HEK293T (cell line): ENCODE measurements around the gene RPL10.

Experiments
- CTCF ChIA-PET: fragments of 350-600 bp; formaldehyde crosslinking; extraction: SDS; loops from one replicate; lab custom pipeline; 2021; ENCODE audit warnings: antibody characterized with exemption, inconsistent platforms; lab: Yijun Ruan, JAX
- POLR2A ChIA-PET: fragments of 350-600 bp; formaldehyde crosslinking; extraction: SDS; loops from one replicate; lab custom pipeline; 2020; ENCODE audit warnings: antibody characterized with exemption, inconsistent platforms; lab: Yijun Ruan, JAX
- DNase-seq: peaks from one replicate; pipeline ENCODE4 v3.0.0; 2012; ENCODE audit warnings: mixed read lengths; ENCODE audit errors: extremely low spot score
- ARNT ChIP-seq: fragments of 450-650 bp; IDR thresholded peaks from 2 replicates; pipeline ENCODE4 v1.6.1; 2017; ENCODE audit warnings: mild to moderate bottlenecking
- BHLHE40 ChIP-seq: fragments of 450-650 bp; IDR thresholded peaks from 2 replicates; pipeline ENCODE4 v1.6.1; 2016; ENCODE audit warnings: mild to moderate bottlenecking, moderate library complexity, borderline replicate concordance
- CTBP1 ChIP-seq: fragments of 450-650 bp; IDR thresholded peaks from 2 replicates; pipeline ENCODE4 v1.6.1; 2016; ENCODE audit warnings: borderline replicate concordance
- ELF4 ChIP-seq: fragments of 450-650 bp; IDR thresholded peaks from 2 replicates; pipeline ENCODE4 v1.6.1; 2017; ENCODE audit warnings: antibody characterized with exemption
- FOXA1 ChIP-seq: fragments of 450-650 bp; IDR thresholded peaks from 2 replicates; pipeline ENCODE4 v1.6.1; 2016; ENCODE audit warnings: mild to moderate bottlenecking
- FOXK2 ChIP-seq: fragments of 450-650 bp; IDR thresholded peaks from 2 replicates; pipeline ENCODE4 v1.6.1; 2016; ENCODE audit warnings: mild to moderate bottlenecking
- FOXM1 ChIP-seq: fragments of 450-650 bp; IDR thresholded peaks from 2 replicates; pipeline ENCODE4 v1.6.1; 2017; ENCODE audit warnings: mild to moderate bottlenecking, borderline replicate concordance
- HDGF ChIP-seq: fragments of 450-650 bp; IDR thresholded peaks from 2 replicates; pipeline ENCODE4 v1.6.1; 2017; ENCODE audit warnings: antibody characterized with exemption, borderline replicate concordance
- L3MBTL2 ChIP-seq: fragments of 450-650 bp; conservative IDR thresholded peaks from 2 replicates; pipeline ENCODE4 v1.6.1; 2016; ENCODE audit warnings: mild to moderate bottlenecking
- LEF1 ChIP-seq: fragments of 450-650 bp; IDR thresholded peaks from 2 replicates; pipeline ENCODE4 v1.6.1; 2017; ENCODE audit warnings: mild to moderate bottlenecking, borderline replicate concordance
- NFRKB ChIP-seq: fragments of 450-650 bp; IDR thresholded peaks from 2 replicates; pipeline ENCODE4 v1.6.1; 2016; ENCODE audit warnings: mild to moderate bottlenecking, moderate library complexity
- SP1 ChIP-seq: fragments of 450-650 bp; IDR thresholded peaks from 2 replicates; pipeline ENCODE4 v1.6.1; 2017
- SUZ12 ChIP-seq: fragments of 450-650 bp; IDR thresholded peaks from 2 replicates; pipeline ENCODE4 v1.6.1; 2016; ENCODE audit warnings: mild to moderate bottlenecking
- TARDBP ChIP-seq: fragments of 450-650 bp; IDR thresholded peaks from 2 replicates; pipeline ENCODE4 v1.6.1; 2016
- ZNF384 ChIP-seq: fragments of 450-650 bp; IDR thresholded peaks from 2 replicates; pipeline ENCODE4 v1.6.1; 2016
- TF ChIP-seq, protein P1 (sequence below): fragments of 450-650 bp; IDR thresholded peaks from 2 replicates; pipeline ENCODE4 v1.6.1; 2016

The RPL10 gene

DNA sequence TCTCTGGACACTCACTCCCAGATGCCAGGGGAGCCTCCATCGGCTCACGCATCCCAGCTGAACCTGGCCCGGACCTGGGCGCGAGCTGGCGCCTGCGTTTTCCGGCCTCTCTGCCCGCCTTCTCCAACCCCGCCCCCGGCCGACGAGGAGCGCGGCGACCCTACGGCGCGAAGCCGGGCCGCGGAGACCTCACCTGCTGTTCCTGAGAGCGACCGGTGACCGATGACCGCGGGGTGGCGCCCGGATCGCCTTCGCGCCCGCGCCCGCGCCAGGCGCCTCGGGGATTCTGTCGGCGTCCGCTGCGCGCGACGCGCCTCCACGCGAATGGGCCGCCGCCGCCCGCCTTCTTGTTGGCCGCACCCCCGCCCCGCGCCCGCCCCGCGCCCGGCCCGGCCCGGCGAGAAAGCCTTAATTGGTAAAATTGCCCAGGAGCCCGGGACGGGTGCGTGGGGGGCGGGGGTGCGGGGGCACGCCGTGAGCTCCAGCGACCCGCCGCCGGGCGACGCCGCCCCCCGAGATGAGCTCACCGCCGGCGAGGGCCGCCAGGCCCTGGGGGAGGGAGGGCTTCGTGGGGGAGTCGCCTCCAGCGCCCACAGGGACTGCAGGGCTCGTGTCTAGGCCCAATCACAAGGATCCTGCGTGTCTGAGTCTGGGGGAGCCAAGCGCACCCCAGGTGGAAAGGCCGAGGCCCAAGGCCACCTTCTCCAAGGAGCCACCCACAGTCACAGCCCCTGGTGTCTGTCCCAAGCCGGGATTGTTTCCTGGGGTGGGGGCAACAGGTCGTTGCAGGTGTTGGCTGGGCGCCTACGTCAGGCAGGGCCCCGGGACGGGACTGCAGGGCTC lies 23.6 kb upstream of the RPL10 start, which contains the start of gene FLNA:
TSS of gene FLNA (minus strand) at position 322 of the 843 bp plus-strand sequence. CDS start 3,389 bp downstream, outside the sequence.
- no peak for DNase-seq
- TF ChIP-seq FOXK2 = no peak
- TF ChIP-seq FOXM1 = no peak
- no peak for TF ChIP-seq NFRKB
- no peak for TF ChIP-seq SUZ12
- TF ChIP-seq, protein P1, sequence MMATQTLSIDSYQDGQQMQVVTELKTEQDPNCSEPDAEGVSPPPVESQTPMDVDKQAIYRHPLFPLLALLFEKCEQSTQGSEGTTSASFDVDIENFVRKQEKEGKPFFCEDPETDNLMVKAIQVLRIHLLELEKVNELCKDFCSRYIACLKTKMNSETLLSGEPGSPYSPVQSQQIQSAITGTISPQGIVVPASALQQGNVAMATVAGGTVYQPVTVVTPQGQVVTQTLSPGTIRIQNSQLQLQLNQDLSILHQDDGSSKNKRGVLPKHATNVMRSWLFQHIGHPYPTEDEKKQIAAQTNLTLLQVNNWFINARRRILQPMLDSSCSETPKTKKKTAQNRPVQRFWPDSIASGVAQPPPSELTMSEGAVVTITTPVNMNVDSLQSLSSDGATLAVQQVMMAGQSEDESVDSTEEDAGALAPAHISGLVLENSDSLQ = no peak
- TF ChIP-seq L3MBTL2 = peak; percentile 40
- TF ChIP-seq HDGF = no peak
- TF ChIP-seq ZNF384 = no peak
- ChIA-PET CTCF (interaction anchor here (0.6 to 2.0 kb wide), 10 partner anchors 9 to 652 kb away, joined by 3 to 20 read pairs (median 3); partner anchors contain the start of genes ATP6AP1 and FUNDC2), POLR2A (interaction anchor here (1.6 to 1.9 kb wide), 5 partner anchors 9 to 153 kb away, joined by 3 to 10 read pairs (median 6); partner anchors contain the start of gene RPL10)

DNA sequence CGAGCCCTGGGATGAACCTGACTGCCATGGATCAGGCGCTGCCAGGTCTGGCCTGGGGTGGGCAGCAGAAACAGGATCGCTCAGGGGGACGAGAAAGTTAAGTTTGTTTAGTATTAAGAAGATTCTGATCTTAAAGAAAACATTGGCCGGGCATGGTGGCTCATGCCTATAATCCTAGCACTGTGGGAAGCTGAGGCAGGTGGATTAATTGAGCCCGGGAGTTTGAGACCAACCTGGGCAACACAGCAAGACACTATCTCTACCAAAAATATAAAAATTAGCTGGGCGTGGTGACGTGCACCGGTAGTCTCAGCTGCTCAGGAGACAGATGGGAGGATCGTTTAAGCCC lies 23.0 kb upstream of the RPL10 start:
- POLR2A ChIA-PET = interaction anchor here (1.6 kb wide), 2 partner anchors 8 to 152 kb away, joined by 3 read pairs; no protein-coding TSS in a partner anchor
- no peak for TF ChIP-seq ZNF384
- no peak for TF ChIP-seq FOXM1
- no peak for DNase-seq
- CTCF ChIA-PET = interaction anchor here (0.7 kb wide), 1 partner anchor 135 kb away, joined by 3 read pairs; no protein-coding TSS in a partner anchor

DNA sequence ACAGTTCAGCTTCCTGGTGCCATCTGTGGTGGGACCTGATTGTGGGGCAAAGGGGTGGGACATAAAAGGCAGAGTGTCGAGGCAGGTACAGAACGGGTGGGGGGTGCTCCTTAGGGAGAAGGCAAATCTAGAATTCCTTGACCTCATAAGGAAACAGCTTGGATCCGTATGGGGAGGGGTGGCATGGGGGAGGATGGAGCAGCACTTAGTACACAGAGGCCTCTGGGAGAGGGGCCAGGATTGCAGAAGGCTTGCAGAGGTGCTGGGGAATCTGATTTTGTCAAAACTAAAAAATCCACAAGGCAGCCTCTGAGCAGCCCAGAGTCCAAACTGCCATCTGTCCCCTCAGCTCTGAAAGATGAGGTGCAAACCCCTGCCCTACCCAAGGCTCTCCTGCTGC lies 21.4 kb upstream of the RPL10 start:
- no peak for DNase-seq
- ChIA-PET POLR2A (interaction anchor here (1.6 kb wide), 1 partner anchor 21 kb away, joined by 6 read pairs; the partner anchor contains the start of gene RPL10), CTCF (no interaction called here)
- TF ChIP-seq ELF4 (no peak), NFRKB (no peak), HDGF (no peak), CTBP1 (no peak), FOXA1 (no peak), FOXM1 (no peak), ZNF384 (no peak), BHLHE40 (no peak), TARDBP (no peak), LEF1 (no peak), L3MBTL2 (no peak), ARNT (no peak), FOXK2 (no peak), SUZ12 (no peak), SP1 (no peak)
- TF ChIP-seq, protein P1 = no peak

DNA sequence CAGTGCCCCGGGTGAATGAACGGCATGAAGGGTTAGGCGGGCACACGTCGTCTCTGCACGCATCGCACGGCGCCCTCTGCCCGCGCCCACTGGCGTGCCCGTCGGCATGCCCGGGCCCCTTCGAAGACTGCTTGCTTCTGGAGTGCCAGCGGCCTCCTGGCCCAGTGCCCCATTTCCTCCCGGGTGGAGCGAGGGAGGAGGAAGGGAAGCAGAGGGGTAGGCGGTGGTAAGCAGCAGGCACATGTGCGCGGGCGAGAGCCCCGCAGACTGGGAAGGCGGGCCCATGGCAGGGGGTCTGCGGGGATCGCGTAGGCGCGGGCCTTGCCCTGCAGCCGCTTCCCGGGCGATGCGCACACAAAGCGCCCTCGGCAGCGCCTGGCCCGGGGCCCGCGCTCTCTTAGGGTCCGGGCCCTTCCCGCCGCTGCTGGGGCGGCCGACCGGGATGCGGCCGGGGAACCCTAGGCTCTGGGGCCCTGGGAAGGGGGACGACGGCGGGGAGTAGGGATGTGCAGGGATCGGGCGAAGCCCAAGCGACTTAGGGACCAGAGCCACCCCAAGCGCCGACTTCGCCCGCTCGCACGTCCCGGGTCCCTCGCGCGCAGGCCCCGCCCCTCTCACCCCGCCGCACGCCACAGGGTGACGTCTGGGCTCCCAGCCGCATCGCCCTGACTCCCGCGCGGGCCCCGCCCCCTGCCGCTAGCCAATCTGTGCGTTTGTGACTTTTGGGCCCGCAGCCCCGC lies 19.9 kb upstream of the RPL10 start:
- TF ChIP-seq ARNT (peak; percentile 87), L3MBTL2 (peak; percentile 79), CTBP1 (no peak), FOXK2 (no peak), NFRKB (no peak), FOXM1 (no peak), HDGF (peak; percentile 83; the same call in 1 of the 2 replicates), SUZ12 (no peak), LEF1 (no peak), FOXA1 (no peak), ELF4 (no peak), ZNF384 (no peak), TARDBP (no peak), BHLHE40 (no peak), SP1 (no peak)
- TF ChIP-seq, protein P1 = no peak
- POLR2A ChIA-PET = interaction anchor here (0.6 to 1.6 kb wide), 7 partner anchors 7 to 112 kb away, joined by 3 to 6 read pairs (median 4); partner anchors contain the start of genes RPL10 and SLC10A3
- CTCF ChIA-PET = no interaction called here
- DNase-seq = no peak

DNA sequence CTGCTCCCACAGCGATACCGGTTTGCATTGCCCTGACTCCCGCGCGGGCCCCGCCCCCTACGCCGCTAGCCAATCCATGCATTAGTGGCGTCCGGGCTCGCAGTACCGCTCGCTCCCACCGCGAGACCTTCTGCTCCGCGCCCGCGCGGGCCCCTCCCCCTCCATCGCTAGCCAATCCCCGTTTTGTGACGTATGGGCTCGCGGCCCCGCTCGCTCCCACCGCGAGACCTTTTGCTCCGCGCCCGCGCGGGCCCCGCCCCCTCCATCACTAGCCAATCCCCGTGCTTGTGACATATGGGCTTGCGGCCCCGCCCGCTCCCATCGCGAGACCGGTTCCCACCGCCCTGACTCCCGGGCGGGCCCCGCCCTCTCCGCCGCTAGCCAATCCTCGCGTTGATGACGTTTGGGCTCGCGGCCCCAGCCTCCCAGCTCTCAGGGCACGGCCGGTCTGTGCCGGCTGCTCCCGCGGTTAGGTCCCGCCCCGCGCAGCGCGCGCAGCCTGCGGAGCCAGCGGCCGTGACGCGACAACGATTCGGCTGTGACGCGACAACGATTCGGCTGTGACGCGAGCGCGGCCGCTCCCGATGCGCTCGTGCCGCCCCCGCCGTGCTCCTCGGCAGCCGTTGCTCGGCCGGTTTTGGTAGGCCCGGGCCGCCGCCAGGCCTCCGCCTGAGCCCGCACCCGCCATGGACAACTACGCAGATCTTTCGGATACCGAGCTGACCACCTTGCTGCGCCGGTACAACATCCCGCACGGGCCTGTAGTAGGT lies 19.2 kb upstream of the RPL10 start, which contains the start of gene EMD:
TSS of gene EMD (plus strand) at position 497 of the 770 bp plus-strand sequence. CDS start at position 687, 190 bp downstream.
- ChIA-PET POLR2A (interaction anchor here (0.7 to 1.6 kb wide), 4 partner anchors 8 to 111 kb away, joined by 3 to 5 read pairs (median 4); partner anchors contain the start of genes RPL10 and SLC10A3), CTCF (no interaction called here)
- peak; percentile 94 for DNase-seq
- TF ChIP-seq ARNT (no peak), LEF1 (no peak), BHLHE40 (no peak), HDGF (0 out of 2 replicates have a peak, but pooled peaks have one; percentile 15), CTBP1 (no peak), FOXK2 (no peak)
